ENCODE data around the gene TRMT11. TPM values are rescaled to one million over a fixed set of nuclear protein-coding genes. Genes with fewer than 3 reads are reported as not detected.

Gene TRMT11
- polyA plus RNA-seq, 1 experiment, result 27.3 TPM

- Histone ChIP-seq H3K27me3 (ENCODE audit: control insufficient read depth, insufficient read depth, low read length) (no peaks in the 10 kb centered on the region), H3K27ac (ENCODE audit: low read depth, low read length) (no peak overlapping the region), H3K4me3 (ENCODE audit: low read depth, low read length) (no peak overlapping the region), H3K9me3 (ENCODE audit: control insufficient read depth, insufficient read depth, low read length) (no peaks in the 10 kb centered on the region)
- DNase-seq (ENCODE audit: low read depth, low spot score), result no peak
- ChIA-PET POLR2A (interaction anchor here (1.0 kb wide), 1 partner anchor 9 kb away, joined by 4 read pairs; the partner anchor contains the start of gene TRMT11), CTCF (interaction anchor here (0.5 to 3.8 kb wide), 23 partner anchors 9 to 1271 kb away, joined by 3 to 37 read pairs (median 3); partner anchors contain the start of genes RNF146 and TRMT11)
- TF ChIP-seq CTCF (IDR thresholded peaks at IDR 0.05; ENCODE audit: low read depth, low read length), result no peak
Observed at GRCh38 chr6:125994670-125995488, 8.5 kb downstream of the TRMT11 start.

DNA sequence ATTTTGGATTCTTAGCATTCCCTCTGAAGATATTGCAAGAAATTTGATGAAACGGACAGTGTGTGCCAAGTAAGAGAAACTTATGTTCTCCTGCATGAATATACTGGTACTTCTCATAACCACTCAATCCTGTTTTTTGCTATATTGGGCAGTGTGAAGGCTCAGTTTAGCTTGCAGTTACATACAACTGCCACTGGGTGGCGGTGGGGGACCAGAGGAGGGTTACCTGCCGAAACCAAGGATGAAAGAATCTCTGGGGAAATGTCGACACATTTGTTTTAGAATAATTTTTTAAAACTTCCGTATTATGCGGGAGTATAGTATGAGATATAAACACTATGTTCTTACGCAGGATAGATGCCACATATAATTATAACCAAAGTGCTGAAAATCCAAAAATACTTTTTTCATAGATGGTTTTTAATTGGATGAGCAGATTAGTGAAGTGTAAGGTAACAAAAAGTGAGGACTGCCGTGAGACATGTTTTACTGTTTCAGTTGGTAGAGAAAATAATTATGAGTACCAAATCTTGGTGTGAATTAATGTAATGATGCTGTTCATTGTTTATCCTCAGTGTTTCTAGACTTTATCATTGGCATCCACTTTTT, 9.7 kb downstream of the TRMT11 start:
- POLR2A ChIA-PET, result interaction anchor here (0.6 kb wide), 1 partner anchor 10 kb away, joined by 4 read pairs; the partner anchor contains the start of gene TRMT11
- CTCF ChIA-PET, result interaction anchor here (0.5 to 3.8 kb wide), 29 partner anchors 8 to 1270 kb away, joined by 3 to 37 read pairs (median 4); partner anchors contain the start of genes RNF146 and TRMT11
- H3K27ac ChIP-seq (ENCODE audit: low read depth, low read length), result no peak overlapping the region
- no peak overlapping the region for H3K4me3 ChIP-seq (ENCODE audit: low read depth, low read length)
- no peaks in the 10 kb centered on the region for H3K27me3 ChIP-seq (ENCODE audit: control insufficient read depth, insufficient read depth, low read length)
- H3K9me3 ChIP-seq (ENCODE audit: control insufficient read depth, insufficient read depth, low read length), result no peaks in the 10 kb centered on the region
- no peak for DNase-seq (ENCODE audit: low read depth, low spot score)
- peak; percentile 99 for TF ChIP-seq CTCF (IDR thresholded peaks at IDR 0.05; ENCODE audit: low read depth, low read length)

DNA sequence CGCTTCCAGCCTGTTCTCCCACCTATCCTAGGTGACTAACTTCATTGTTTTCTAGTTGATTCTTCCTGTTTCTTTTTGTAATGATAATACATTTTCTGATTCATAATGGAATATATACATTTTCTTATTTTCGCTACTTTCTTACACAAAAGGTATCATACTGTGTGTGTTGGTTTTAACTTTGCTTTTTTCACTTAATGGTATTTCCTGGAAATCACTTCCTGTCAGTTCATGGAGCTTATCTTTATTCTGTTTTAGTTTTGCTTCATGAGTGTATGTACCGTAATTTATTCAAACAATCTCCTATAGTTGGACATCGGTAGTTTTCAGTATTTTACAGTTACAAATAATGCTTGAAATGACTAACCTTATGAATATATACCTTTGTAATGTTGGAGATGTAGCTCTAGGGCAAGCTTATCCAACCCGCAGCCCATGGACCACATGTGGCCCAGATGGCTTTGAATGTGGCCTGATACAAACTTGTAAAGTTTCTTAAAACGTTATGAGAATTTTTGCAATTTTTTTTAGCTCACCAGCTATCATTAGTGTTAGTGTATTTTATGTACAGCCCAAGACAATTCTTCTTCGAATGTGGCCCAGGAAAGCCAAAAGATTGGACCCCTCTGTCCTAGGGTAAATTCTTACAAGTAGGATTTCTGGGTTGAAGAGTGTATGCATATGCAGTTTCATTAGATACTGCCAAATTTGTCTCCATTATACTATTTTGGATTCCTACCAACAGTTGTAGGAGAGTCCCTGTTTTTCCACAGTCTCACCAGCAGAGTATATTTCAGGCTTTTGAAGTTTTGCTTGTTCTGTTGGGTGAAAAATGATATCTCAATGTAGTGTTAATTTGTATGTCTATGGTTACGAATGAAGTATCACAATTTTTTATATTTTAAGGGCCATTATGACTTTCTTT, 16.7 kb downstream of the TRMT11 start:
- no peak overlapping the region for H3K4me3 ChIP-seq (ENCODE audit: low read depth, low read length)
- no peak overlapping the region for H3K27ac ChIP-seq (ENCODE audit: low read depth, low read length)
- ChIA-PET CTCF (interaction anchor here (0.9 kb wide), 1 partner anchor 8 kb away, joined by 3 read pairs; no protein-coding TSS in a partner anchor), POLR2A (no interaction called here)
- no peak for DNase-seq (ENCODE audit: low read depth, low spot score)
- no peaks in the 10 kb centered on the region for H3K27me3 ChIP-seq (ENCODE audit: control insufficient read depth, insufficient read depth, low read length)
- no peaks in the 10 kb centered on the region for H3K9me3 ChIP-seq (ENCODE audit: control insufficient read depth, insufficient read depth, low read length)
- TF ChIP-seq CTCF (IDR thresholded peaks at IDR 0.05; ENCODE audit: low read depth, low read length), result no peak

DNA sequence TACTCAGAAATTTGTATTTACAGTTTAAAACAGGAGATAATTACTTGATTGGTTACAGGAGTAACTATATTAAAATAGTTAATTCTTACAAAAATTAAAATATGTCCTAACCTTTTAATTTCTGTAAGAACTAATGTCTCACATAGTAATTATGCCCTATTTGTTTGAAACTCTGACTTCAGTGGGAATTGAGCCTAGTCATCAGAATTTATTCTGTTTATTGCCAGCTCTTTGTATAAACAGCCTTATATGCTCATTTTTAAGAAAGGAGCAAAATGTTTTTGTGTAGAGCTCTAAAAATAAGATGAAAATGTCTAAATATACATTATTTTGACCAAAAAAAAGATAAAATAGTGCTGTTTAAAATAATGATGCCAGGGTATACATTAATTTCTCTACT, 21.5 kb downstream of the TRMT11 start:
- TF ChIP-seq CTCF (IDR thresholded peaks at IDR 0.05; ENCODE audit: low read depth, low read length), result no peak
- Histone ChIP-seq H3K27ac (ENCODE audit: low read depth, low read length) (no peak overlapping the region), H3K9me3 (ENCODE audit: control insufficient read depth, insufficient read depth, low read length) (no peaks in the 10 kb centered on the region), H3K4me3 (ENCODE audit: low read depth, low read length) (no peak overlapping the region), H3K27me3 (ENCODE audit: control insufficient read depth, insufficient read depth, low read length) (no peaks in the 10 kb centered on the region)
- POLR2A ChIA-PET, result no interaction called here
- CTCF ChIA-PET, result interaction anchor here (1.2 to 3.7 kb wide), 2 partner anchors 12 to 26 kb away, joined by 3 to 18 read pairs; no protein-coding TSS in a partner anchor
- no peak for DNase-seq (ENCODE audit: low read depth, low spot score)
